SK-N-SH treated with all-trans-retinoic acid at 6 μM for 48 hours (cell line): ENCODE measurements around the gene RGS12.
A peak's percentile ranks its signal among the peaks of the same experiment; 100 is the strongest.

Source experiments
- ATAC-seq: fragments of 200-7000 bp; cut with Tn5 transposase; 3 replicates; pipeline ENCODE4 v1.9.1; 2020; ENCODE audit warnings: mild to moderate bottlenecking, moderate library complexity
- ARNTL ChIP-seq: fragments of 450-650 bp; formaldehyde crosslinking; IDR thresholded peaks from 2 replicates; pipeline ENCODE4 v1.5.0; 2020; ENCODE audit warnings: low read depth, mild to moderate bottlenecking, moderate library complexity, borderline replicate concordance
- BACH2 ChIP-seq: fragments of 250-450 bp; sonication (Bioruptor Pico); IDR thresholded peaks from 2 replicates; pipeline ENCODE4 v1.9.0; 2021; ENCODE audit warnings: mild to moderate bottlenecking, borderline replicate concordance
- CREB5 ChIP-seq: fragments of 250-450 bp; sonication (Bioruptor Pico); IDR thresholded peaks from 2 replicates; pipeline ENCODE4 v1.5.1; 2020; ENCODE audit warnings: low read depth, mild to moderate bottlenecking, moderate library complexity
- CSRNP3 ChIP-seq: fragments of 250-450 bp; sonication (Bioruptor Pico); IDR thresholded peaks from 2 replicates; pipeline ENCODE4 v1.5.1; 2021; ENCODE audit warnings: mild to moderate bottlenecking, moderate library complexity
- ESRRG ChIP-seq: fragments of 250-450 bp; sonication (Bioruptor Pico); IDR thresholded peaks from 2 replicates; pipeline ENCODE4 v1.6.1; 2021; ENCODE audit warnings: mild to moderate bottlenecking
- GLIS3 ChIP-seq: fragments of 250-450 bp; sonication (Bioruptor Pico); IDR thresholded peaks from 2 replicates; pipeline ENCODE4 v1.5.0; 2020; ENCODE audit warnings: mild to moderate bottlenecking, moderate library complexity
- ISL1 ChIP-seq: fragments of 250-450 bp; sonication (Bioruptor Pico); IDR thresholded peaks from 2 replicates; pipeline ENCODE4 v2.1.2; 2022; ENCODE audit warnings: mild to moderate bottlenecking, moderate library complexity
- OSR1 ChIP-seq: fragments of 250-450 bp; sonication (Bioruptor Pico); IDR thresholded peaks from 2 replicates; pipeline ENCODE4 v1.8.0; 2022; ENCODE audit warnings: moderate library complexity, mild to moderate bottlenecking, inconsistent platforms
- PATZ1 ChIP-seq: fragments of 250-450 bp; sonication (Bioruptor Pico); IDR thresholded peaks from 2 replicates; pipeline ENCODE4 v1.8.0; 2020; ENCODE audit warnings: mild to moderate bottlenecking, moderate library complexity, borderline replicate concordance
- POU6F1 ChIP-seq: fragments of 250-450 bp; sonication (Bioruptor Pico); IDR thresholded peaks from 2 replicates; pipeline ENCODE4 v1.8.0; 2021; ENCODE audit warnings: low read depth, mild to moderate bottlenecking, moderate library complexity, borderline replicate concordance
- PPARA ChIP-seq: fragments of 250-450 bp; sonication (Bioruptor Pico); IDR thresholded peaks from 2 replicates; pipeline ENCODE4 v1.5.0; 2020; ENCODE audit warnings: mild to moderate bottlenecking, borderline replicate concordance
- TCF4 ChIP-seq: fragments of 250-450 bp; sonication (Bioruptor Pico); IDR thresholded peaks from 2 replicates; pipeline ENCODE4 v1.8.0; 2021; ENCODE audit warnings: mild to moderate bottlenecking, moderate library complexity, borderline replicate concordance
- TSHZ2 ChIP-seq: fragments of 250-450 bp; sonication (Bioruptor Pico); IDR thresholded peaks from 2 replicates; pipeline ENCODE4 v1.5.0; 2020; ENCODE audit warnings: mild to moderate bottlenecking, moderate library complexity
- ZC3H10 ChIP-seq: fragments of 250-450 bp; sonication (Bioruptor Pico); IDR thresholded peaks from 2 replicates; pipeline ENCODE4 v1.5.1; 2021; ENCODE audit warnings: mild to moderate bottlenecking, moderate library complexity
- ZFP3 ChIP-seq: fragments of 250-450 bp; sonication (Bioruptor Pico); IDR thresholded peaks from 2 replicates; pipeline ENCODE4 v1.5.0; 2020; ENCODE audit warnings: mild to moderate bottlenecking, moderate library complexity
- ZFP30 ChIP-seq: fragments of 450-650 bp; formaldehyde crosslinking; IDR thresholded peaks from 2 replicates; pipeline ENCODE4 v1.5.0; 2022; ENCODE audit warnings: mild to moderate bottlenecking, moderate library complexity
- ZNF565 ChIP-seq: fragments of 450-650 bp; formaldehyde crosslinking; conservative IDR thresholded peaks from 2 replicates; pipeline ENCODE4 v1.5.0; 2020; ENCODE audit warnings: low read depth, mild to moderate bottlenecking, moderate library complexity

Gene RGS12

GRCh38 chr4:3292571-3293400, at the start of gene RGS12:
RGS12 (plus strand) TSS chr4:3293021; CDS start chr4:3316171, 23,150 bp downstream.
- peak; percentile 96 for ATAC-seq
- TF ChIP-seq ZFP30 (CRISPR knock-in tag) (no peak), TCF4 (CRISPR knock-in tag) (no peak), CSRNP3 (CRISPR knock-in tag) (no peak), PPARA (CRISPR knock-in tag) (no peak), ISL1 (CRISPR knock-in tag) (no peak), POU6F1 (CRISPR knock-in tag) (no peak), ARNTL (CRISPR knock-in tag) (no peak), OSR1 (CRISPR knock-in tag) (no peak)

GRCh38 chr4:3243136-3243780, 49.6 kb upstream of the RGS12 start:
- no peak for TF ChIP-seq POU6F1 (CRISPR knock-in tag)
- no peak for TF ChIP-seq ISL1 (CRISPR knock-in tag)
- TF ChIP-seq PATZ1 (CRISPR knock-in tag): no peak
- no peak for TF ChIP-seq ESRRG (CRISPR knock-in tag)
- no peak for TF ChIP-seq CREB5
- no peak for TF ChIP-seq TCF4 (CRISPR knock-in tag)
- no peak for TF ChIP-seq BACH2 (CRISPR knock-in tag)
- TF ChIP-seq, all 23 proteins: peak for 0
- no peak for ATAC-seq

GRCh38 chr4:3244002-3244401, 48.8 kb upstream of the RGS12 start:
- no peak for ATAC-seq
- TF ChIP-seq GLIS3 (CRISPR knock-in tag) (no peak), CREB5 (no peak), ZFP3 (no peak), ESRRG (CRISPR knock-in tag) (no peak), ZC3H10 (CRISPR knock-in tag) (no peak), TSHZ2 (CRISPR knock-in tag) (no peak), POU6F1 (CRISPR knock-in tag) (no peak), BACH2 (CRISPR knock-in tag) (no peak), PATZ1 (CRISPR knock-in tag) (no peak), ZNF565 (CRISPR knock-in tag) (no peak), ZFP30 (CRISPR knock-in tag) (no peak), TCF4 (CRISPR knock-in tag) (no peak)
